Hepatocyte (in vitro differentiated cells): ENCODE measurements around the gene DGKI. TPM values are rescaled to one million over a fixed set of nuclear protein-coding genes. Genes with fewer than 3 reads are reported as not detected.

Experiments
- DNase-seq: peaks from one replicate; pipeline ENCODE4 v3.0.0-alpha.2; 2016; ENCODE audit warnings: low spot score
- H2AFZ ChIP-seq: fragments of 200-600 bp; sonication (generic); 2 replicates; pipeline ENCODE4 v1.6.0; 2016; ENCODE audit warnings: antibody characterized with exemption, mild to moderate bottlenecking
- H3K27ac ChIP-seq: fragments of 200-600 bp; sonication (generic); 2 replicates; pipeline ENCODE4 v1.5.1; 2016; ENCODE audit warnings: mild to moderate bottlenecking
- H3K27me3 ChIP-seq: fragments of 200-600 bp; sonication (generic); 2 replicates; pipeline ENCODE4 v1.6.1; 2016
- H3K36me3 ChIP-seq: fragments of 200-600 bp; sonication (generic); replicated peaks from 2 replicates; pipeline ENCODE4 v1.5.1; 2016; ENCODE audit warnings: low read depth; ENCODE audit not compliant: insufficient read depth
- H3K4me1 ChIP-seq: fragments of 200-600 bp; sonication (generic); 2 replicates; pipeline ENCODE4 v1.5.1; 2016; ENCODE audit warnings: mild to moderate bottlenecking, moderate library complexity; ENCODE audit not compliant: insufficient read depth
- H3K4me2 ChIP-seq: fragments of 200-600 bp; sonication (generic); 2 replicates; pipeline ENCODE4 v1.6.0; 2016
- H3K4me3 ChIP-seq: fragments of 200-600 bp; sonication (generic); 2 replicates; pipeline ENCODE4 v1.5.1; 2016; ENCODE audit warnings: mild to moderate bottlenecking
- H3K79me2 ChIP-seq: fragments of 200-600 bp; sonication (generic); 2 replicates; pipeline ENCODE4 v1.6.0; 2017; ENCODE audit warnings: mild to moderate bottlenecking
- H3K9me2 ChIP-seq: fragments of 200-600 bp; sonication (generic); replicated peaks from 2 replicates; pipeline ENCODE4 v1.6.0; 2017; ENCODE audit warnings: mild to moderate bottlenecking; ENCODE audit not compliant: insufficient read depth
- H3K9me3 ChIP-seq: fragments of 200-600 bp; sonication (generic); 2 replicates; pipeline ENCODE4 v1.5.1; 2016; ENCODE audit warnings: low read depth, mild to moderate bottlenecking
- H4K20me1 ChIP-seq: fragments of 200-600 bp; sonication (generic); 2 replicates; pipeline ENCODE4 v1.6.0; 2016; ENCODE audit warnings: mild to moderate bottlenecking; ENCODE audit not compliant: insufficient read depth, poor library complexity, severe bottlenecking
- CTCF ChIP-seq: fragments of 200-600 bp; sonication (generic); IDR thresholded peaks from 2 replicates; pipeline ENCODE4 v1.5.1; 2016; ENCODE audit warnings: antibody characterized with exemption, mild to moderate bottlenecking; ENCODE audit not compliant: poor library complexity
- EZH2 ChIP-seq: fragments of 200-600 bp; sonication (generic); IDR thresholded peaks from 2 replicates; pipeline ENCODE4 v1.6.1; 2016; ENCODE audit warnings: antibody characterized with exemption, mild to moderate bottlenecking, borderline replicate concordance
- EZH2phosphoT487 ChIP-seq: fragments of 200-600 bp; sonication (generic); IDR thresholded peaks from one replicate; pipeline ENCODE4 v1.6.1; 2018; ENCODE audit warnings: antibody characterized with exemption, mild to moderate bottlenecking, low read depth, moderate library complexity; ENCODE audit not compliant: unreplicated experiment, severe bottlenecking
- WGBS: methylation state at CpG from one replicate; pipeline ENCODE4 v1.1.6; 2016; ENCODE audit warnings: low lambda C conversion rate; ENCODE audit errors: missing lambda C conversion rate; 5-methylcytosine and 5-hydroxymethylcytosine counted together
- polyA plus RNA-seq: library from polyadenylated mRNA; unstranded; fragments of >200 nt; fragmentation: Nextera tagmentation; extraction: Ambion mirVana; gene quantifications from 2 replicates; pipeline ENCODE4 v1.2.1, GENCODE V29; 2016
- total RNA-seq: library from RNA; depleted of rRNA; stranded (reverse); fragments of >200 nt; gene quantifications from 2 replicates; pipeline ENCODE4 v1.2.3, GENCODE V29; 2014

The DGKI gene
- total and polyA plus RNA-seq, 2 experiments from 2014 or later: 0.47 to 1.8 TPM

DNA sequence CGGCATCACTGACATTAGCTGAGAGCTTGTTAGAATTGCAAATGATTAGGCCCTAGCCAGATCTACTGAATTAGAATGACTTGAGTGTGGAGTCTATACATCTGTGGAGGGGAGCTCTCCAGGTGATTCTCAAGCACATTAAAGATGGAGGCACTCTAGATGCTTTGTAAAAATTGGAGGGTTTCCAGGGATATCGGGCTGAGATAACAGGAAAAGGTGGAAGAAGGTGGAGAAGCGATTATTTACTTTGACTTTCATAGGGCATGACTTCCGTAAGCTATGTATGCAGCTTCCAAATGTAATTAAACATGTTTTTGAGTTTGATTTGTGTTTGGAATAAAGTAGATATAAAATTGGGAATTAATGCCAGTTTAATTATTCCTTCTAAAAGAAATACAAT is 268.2 kb downstream of the DGKI start:
- no peaks in the 10 kb centered on the region for H3K9me3 ChIP-seq
- H3K36me3 ChIP-seq: no peaks in the 10 kb centered on the region
- WGBS: 87% methylated on average over 4 of the region's 4 CpGs
- H3K27me3 ChIP-seq: no peaks in the 10 kb centered on the region
- H3K4me3 ChIP-seq: no peak overlapping the region
- no peak overlapping the region for H3K27ac ChIP-seq
- TF ChIP-seq CTCF (no peak), EZH2phosphoT487 (no peak), EZH2 (no peak)
- H3K4me2 ChIP-seq: no peak overlapping the region
- H3K9me2 ChIP-seq: no peaks in the 10 kb centered on the region
- no peak for DNase-seq
- no peaks in the 10 kb centered on the region for H3K79me2 ChIP-seq
- no peak overlapping the region for H2AFZ ChIP-seq
- no peaks in the 10 kb centered on the region for H3K4me1 ChIP-seq
- no peaks in the 10 kb centered on the region for H4K20me1 ChIP-seq

- no peak overlapping the region for H3K4me3 ChIP-seq
- 65% methylated on average over 1 of the region's 1 CpG for WGBS
- H3K4me2 ChIP-seq: no peak overlapping the region
- H2AFZ ChIP-seq: no peak overlapping the region
- H3K4me1 ChIP-seq: no peaks in the 10 kb centered on the region
- no peak for DNase-seq
- no peaks in the 10 kb centered on the region for H3K9me3 ChIP-seq
- H3K79me2 ChIP-seq: no peaks in the 10 kb centered on the region
- TF ChIP-seq EZH2phosphoT487 (no peak), CTCF (no peak), EZH2 (no peak)
- H3K27me3 ChIP-seq: no peaks in the 10 kb centered on the region
- H3K9me2 ChIP-seq: no peaks in the 10 kb centered on the region
- no peaks in the 10 kb centered on the region for H4K20me1 ChIP-seq
- H3K36me3 ChIP-seq: no peaks in the 10 kb centered on the region
- no peak overlapping the region for H3K27ac ChIP-seq
Observed at GRCh38 chr7:137577184-137577583, 269.6 kb downstream of the DGKI start.

- DNase-seq: no peak
- WGBS: 96% methylated on average over 3 of the region's 3 CpGs
Observed at GRCh38 chr7:137576481-137576880, 270.3 kb downstream of the DGKI start.

More at GRCh38 chr7:137576481-137576880, 270.3 kb downstream of the DGKI start:
- H3K4me1 ChIP-seq: no peaks in the 10 kb centered on the region
- no peak overlapping the region for H3K27ac ChIP-seq
- TF ChIP-seq EZH2phosphoT487 (no peak), CTCF (no peak), EZH2 (no peak)
- H3K9me3 ChIP-seq: no peaks in the 10 kb centered on the region
- H4K20me1 ChIP-seq: no peaks in the 10 kb centered on the region
- H3K79me2 ChIP-seq: no peaks in the 10 kb centered on the region
- H3K4me2 ChIP-seq: no peak overlapping the region
- H2AFZ ChIP-seq: no peak overlapping the region
- no peaks in the 10 kb centered on the region for H3K27me3 ChIP-seq
- H3K4me3 ChIP-seq: no peak overlapping the region
- no peaks in the 10 kb centered on the region for H3K36me3 ChIP-seq
- no peaks in the 10 kb centered on the region for H3K9me2 ChIP-seq
